Left kidney (tissue), 2 donors: ENCODE data around the gene EXOC3L4. TPM values are rescaled to one million over a fixed set of nuclear protein-coding genes. Genes with fewer than 3 reads are reported as not detected.

Experiments used
- DNase-seq: peaks from one replicate; pipeline ENCODE4 v3.0.0-alpha.2; 2013
- polyA plus RNA-seq: library from polyadenylated mRNA; unstranded; fragments of 120-200 nt; gene quantifications from one replicate; pipeline ENCODE4 v1.2.1, GENCODE V29; 2013; ENCODE audit not compliant: insufficient read length

Gene EXOC3L4
- polyA plus RNA-seq, 1 donor, result 3.0 TPM

GRCh38 chr14:103133210-103134140 lies 39.0 kb downstream of the EXOC3L4 start:
- no peak for DNase-seq

- DNase-seq, result no peak
Measured at GRCh38 chr14:103134405-103134804, 39.9 kb downstream of the EXOC3L4 start.

GRCh38 chr14:103134919-103135318 lies 40.4 kb downstream of the EXOC3L4 start:
- DNase-seq, result no peak

- no peak for DNase-seq
Measured at GRCh38 chr14:103135333-103136260, 41.1 kb downstream of the EXOC3L4 start.

GRCh38 chr14:103136388-103137271 lies 42.1 kb downstream of the EXOC3L4 start:
- DNase-seq, result no peak

- DNase-seq, result no peak
Measured at GRCh38 chr14:103137689-103138300, 43.3 kb downstream of the EXOC3L4 start.

- DNase-seq, result no peak
Measured at GRCh38 chr14:103138301-103139131, 44.0 kb downstream of the EXOC3L4 start.

GRCh38 chr14:103139132-103140025 lies 44.9 kb downstream of the EXOC3L4 start:
- DNase-seq, result no peak

- DNase-seq, result no peak
Measured at GRCh38 chr14:103140316-103141109, 46.0 kb downstream of the EXOC3L4 start.

GRCh38 chr14:103141117-103141796 lies 46.7 kb downstream of the EXOC3L4 start:
- no peak for DNase-seq

GRCh38 chr14:103142026-103142425 lies 47.5 kb downstream of the EXOC3L4 start:
- no peak for DNase-seq

GRCh38 chr14:103142721-103143302 lies 48.3 kb downstream of the EXOC3L4 start:
- no peak for DNase-seq

- no peak for DNase-seq
Measured at GRCh38 chr14:103143506-103143905, 49.0 kb downstream of the EXOC3L4 start.

- no peak for DNase-seq
Measured at GRCh38 chr14:103144085-103144484, 49.6 kb downstream of the EXOC3L4 start.

- DNase-seq, result no peak
Measured at GRCh38 chr14:103146141-103146709, 51.7 kb downstream of the EXOC3L4 start.

GRCh38 chr14:103149351-103150237 lies 55.1 kb downstream of the EXOC3L4 start:
- no peak for DNase-seq
